GM23248 (cell line): ENCODE measurements around the gene RGS14. TPM values are rescaled to one million over a fixed set of nuclear protein-coding genes. Genes with fewer than 3 reads are reported as not detected.
A peak's percentile ranks its signal among the peaks of the same experiment; 100 is the strongest.

Source experiments
- DNase-seq: peaks from one replicate; pipeline ENCODE4 v3.0.0-alpha.2; 2015
- H2AFZ ChIP-seq: fragments of 200-600 bp; sonication (generic); 2 replicates; pipeline ENCODE4 v1.6.1; 2016; ENCODE audit warnings: antibody characterized with exemption
- H3F3A ChIP-seq: fragments of 200-600 bp; sonication (generic); 2 replicates; pipeline ENCODE4 v1.6.1; 2016; ENCODE audit warnings: mild to moderate bottlenecking, antibody characterized with exemption, mixed run types; ENCODE audit not compliant: insufficient read depth
- H3K27ac ChIP-seq: fragments of 200-600 bp; sonication (generic); 2 replicates; pipeline ENCODE4 v1.5.1; 2016; ENCODE audit warnings: mild to moderate bottlenecking
- H3K27me3 ChIP-seq: fragments of 200-600 bp; sonication (generic); replicated peaks from 2 replicates; pipeline ENCODE4 v1.6.1; 2016; ENCODE audit warnings: mild to moderate bottlenecking; ENCODE audit not compliant: insufficient read depth
- H3K36me3 ChIP-seq: fragments of 200-600 bp; sonication (generic); 2 replicates; pipeline ENCODE4 v1.6.1; 2016; ENCODE audit warnings: low read depth, mild to moderate bottlenecking
- H3K4me1 ChIP-seq: fragments of 200-600 bp; sonication (generic); 2 replicates; pipeline ENCODE4 v1.6.1; 2016; ENCODE audit warnings: mild to moderate bottlenecking; ENCODE audit not compliant: insufficient read depth
- H3K4me2 ChIP-seq: fragments of 200-600 bp; sonication (generic); one replicate; pipeline ENCODE4 v1.6.1; 2016; ENCODE audit warnings: mild to moderate bottlenecking; ENCODE audit not compliant: unreplicated experiment
- H3K4me3 ChIP-seq: fragments of 200-600 bp; sonication (generic); 2 replicates; pipeline ENCODE4 v1.5.1; 2016; ENCODE audit warnings: mild to moderate bottlenecking
- H3K79me2 ChIP-seq: fragments of 200-600 bp; sonication (generic); 2 replicates; pipeline ENCODE4 v1.6.1; 2016; ENCODE audit warnings: mild to moderate bottlenecking; ENCODE audit not compliant: insufficient read depth
- H3K9ac ChIP-seq: fragments of 200-600 bp; sonication (generic); 2 replicates; pipeline ENCODE4 v1.6.1; 2016; ENCODE audit warnings: mild to moderate bottlenecking
- H3K9me2 ChIP-seq: fragments of 200-600 bp; sonication (generic); 2 replicates; pipeline ENCODE4 v1.6.1; 2016; ENCODE audit warnings: mixed run types, mild to moderate bottlenecking, moderate library complexity; ENCODE audit not compliant: insufficient read depth
- H3K9me3 ChIP-seq: fragments of 200-600 bp; sonication (generic); one replicate; pipeline ENCODE4 v1.6.1; 2017; ENCODE audit warnings: low read depth
- H4K20me1 ChIP-seq: fragments of 200-600 bp; sonication (generic); 2 replicates; pipeline ENCODE4 v1.6.0; 2016; ENCODE audit not compliant: insufficient read depth
- EZH2 ChIP-seq: fragments of 200-600 bp; sonication (generic); IDR thresholded peaks from 2 replicates; pipeline ENCODE4 v1.6.1; 2018; ENCODE audit warnings: antibody characterized with exemption, mild to moderate bottlenecking; ENCODE audit not compliant: insufficient read depth, poor library complexity, severe bottlenecking
- EZH2phosphoT487 ChIP-seq: fragments of 200-600 bp; sonication (generic); IDR thresholded peaks from 2 replicates; pipeline ENCODE4 v1.6.1; 2018; ENCODE audit warnings: antibody characterized with exemption, moderate library complexity, mild to moderate bottlenecking, low read depth; ENCODE audit not compliant: insufficient read depth
- WGBS, 2 experiments: methylation state at CpG; one replicate each; pipeline ENCODE4 v1.1.6; 2015 to 2017; ENCODE audit warnings: low lambda C conversion rate in 2 of 2, low coverage in 1 of 2; ENCODE audit errors: missing lambda C conversion rate in 2 of 2; 5-methylcytosine and 5-hydroxymethylcytosine counted together
- in situ Hi-C: fragments of 300-500 bp; cut with MboI; formaldehyde crosslinking; loops from 2 replicates; pipeline ENCODE4 v1.15.0; 2020
- polyA plus RNA-seq: library from polyadenylated mRNA; unstranded; fragments of >200 nt; fragmentation: Nextera tagmentation; extraction: Ambion mirVana; gene quantifications from 2 replicates; pipeline ENCODE4 v1.2.1, GENCODE V29; 2016
- total RNA-seq: library from RNA; depleted of rRNA; stranded (reverse); fragments of >200 nt; shearing (Covaris generic); gene quantifications from 2 replicates; pipeline ENCODE4 v1.2.3, GENCODE V29; 2014

RGS14 gene
- total and polyA plus RNA-seq, 2 experiments from 2014 or later: 2.5 to 6.4 TPM

DNA sequence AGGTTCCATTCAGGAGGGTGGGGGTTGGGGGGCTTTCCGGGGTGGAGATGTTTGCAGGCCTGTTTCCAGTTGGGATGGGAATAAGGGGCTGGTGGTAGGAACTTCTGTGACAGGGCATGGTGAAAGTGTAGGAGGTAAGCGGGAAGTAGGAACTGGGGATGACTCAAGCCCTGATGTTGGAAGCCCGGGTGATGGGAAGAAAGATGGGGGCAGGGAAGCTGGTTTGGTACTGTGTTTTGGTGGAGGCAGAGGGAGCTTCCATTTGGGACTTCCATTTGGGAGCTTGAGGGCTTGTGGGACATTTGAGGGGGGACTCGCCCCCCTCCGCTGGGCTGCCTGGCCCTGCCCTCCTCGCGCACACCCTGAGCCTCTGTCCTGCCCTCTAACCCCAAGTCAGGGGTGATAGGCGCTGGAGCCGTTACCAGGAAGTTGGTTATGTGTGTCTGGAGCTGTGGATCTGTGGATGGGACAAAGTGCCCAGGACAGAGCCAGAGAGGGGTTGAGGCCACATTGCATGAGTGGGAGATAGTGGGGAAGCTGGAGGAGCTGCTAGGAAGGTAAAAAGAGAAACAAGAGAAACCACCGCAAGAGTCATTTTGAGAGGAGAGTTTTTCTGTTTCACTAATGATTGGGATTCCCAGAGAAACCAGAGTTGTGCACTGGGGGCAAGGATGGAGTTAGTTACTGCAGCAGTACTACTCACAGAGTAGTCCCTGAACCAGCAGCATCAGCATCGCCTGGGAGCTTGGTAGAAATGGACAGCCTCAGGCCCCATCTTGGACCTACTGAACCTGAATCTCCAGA is 6.6 kb downstream of the RGS14 start:
- Histone ChIP-seq H3K9me2 (no peaks in the 10 kb centered on the region), H3K79me2 (no peaks in the 10 kb centered on the region)
- DNase-seq: peak; percentile 45

DNA sequence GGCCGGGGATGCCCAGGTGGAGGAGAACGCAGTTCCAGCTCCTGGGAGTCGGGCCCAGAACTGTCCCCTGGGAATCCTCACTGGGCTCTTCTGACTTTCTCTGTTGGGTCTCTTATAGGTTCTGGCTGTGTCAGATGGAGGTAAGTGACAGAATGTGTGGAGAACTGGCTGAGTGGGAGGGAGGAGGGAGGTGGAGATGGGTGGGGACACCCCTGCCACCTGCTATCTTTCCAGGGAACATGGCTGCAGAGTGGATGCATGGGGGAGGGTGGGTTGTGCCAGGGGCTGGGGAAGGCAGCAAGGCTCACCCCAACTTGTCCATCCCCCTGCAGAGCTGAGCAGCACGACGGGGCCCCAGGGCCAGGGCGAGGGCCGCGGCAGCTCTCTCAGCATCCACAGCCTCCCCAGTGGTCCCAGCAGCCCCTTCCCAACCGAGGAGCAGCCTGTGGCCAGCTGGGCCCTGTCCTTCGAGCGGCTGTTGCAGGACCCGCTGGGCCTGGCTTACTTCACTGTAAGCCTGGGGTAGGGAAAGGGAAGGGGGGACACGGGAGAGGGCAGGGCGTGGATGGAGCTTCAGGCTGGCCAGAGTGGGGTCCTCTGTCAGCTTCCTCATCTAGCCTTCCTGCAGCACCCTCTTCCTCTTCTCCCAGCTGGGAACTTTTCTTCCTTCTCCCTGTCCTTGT is 8.3 kb downstream of the RGS14 start:
- DNase-seq: no peak
- Histone ChIP-seq H3K9me2 (no peaks in the 10 kb centered on the region), H3K27me3 (no peaks in the 10 kb centered on the region), H2AFZ (peak overlapping the region; percentile 92), H3K79me2 (no peaks in the 10 kb centered on the region), H3K4me1 (peaks cover 19% of the 10 kb centered on the region), H4K20me1 (no peaks in the 10 kb centered on the region), H3K4me2 (no peak overlapping the region), H3K9me3 (no peaks in the 10 kb centered on the region), H3K36me3 (no peaks in the 10 kb centered on the region), H3K9ac (peak overlapping the region; percentile 80), H3K27ac (peak overlapping the region; percentile 56; the same call in 1 of the 2 replicates), H3F3A (no peaks in the 10 kb centered on the region), H3K4me3 (peak overlapping the region; percentile 66; the same call in 1 of the 2 replicates)
- in situ Hi-C loops: no loop called here
- TF ChIP-seq EZH2phosphoT487 (no peak), EZH2 (no peak)
- 92 to 98% methylated on average over 12 to 14 of the region's 14 CpGs for WGBS, 2 experiments

More for the DNA sequence above, 6.6 kb downstream of the RGS14 start:
- Histone ChIP-seq H4K20me1 (no peaks in the 10 kb centered on the region), H3K4me2 (no peak overlapping the region), H2AFZ (no peak overlapping the region), H3K27me3 (no peaks in the 10 kb centered on the region), H3K36me3 (no peaks in the 10 kb centered on the region), H3K9ac (no peak overlapping the region), H3K27ac (no peak overlapping the region), H3K4me1 (peaks cover 19% of the 10 kb centered on the region), H3K4me3 (no peak overlapping the region), H3F3A (no peaks in the 10 kb centered on the region), H3K9me3 (no peaks in the 10 kb centered on the region)
- TF ChIP-seq EZH2: no peak
- TF ChIP-seq EZH2phosphoT487: no peak
- in situ Hi-C loops: no loop called here
- WGBS, 2 experiments: 73 to 81% methylated on average over 10 to 11 of the region's 11 CpGs

DNA sequence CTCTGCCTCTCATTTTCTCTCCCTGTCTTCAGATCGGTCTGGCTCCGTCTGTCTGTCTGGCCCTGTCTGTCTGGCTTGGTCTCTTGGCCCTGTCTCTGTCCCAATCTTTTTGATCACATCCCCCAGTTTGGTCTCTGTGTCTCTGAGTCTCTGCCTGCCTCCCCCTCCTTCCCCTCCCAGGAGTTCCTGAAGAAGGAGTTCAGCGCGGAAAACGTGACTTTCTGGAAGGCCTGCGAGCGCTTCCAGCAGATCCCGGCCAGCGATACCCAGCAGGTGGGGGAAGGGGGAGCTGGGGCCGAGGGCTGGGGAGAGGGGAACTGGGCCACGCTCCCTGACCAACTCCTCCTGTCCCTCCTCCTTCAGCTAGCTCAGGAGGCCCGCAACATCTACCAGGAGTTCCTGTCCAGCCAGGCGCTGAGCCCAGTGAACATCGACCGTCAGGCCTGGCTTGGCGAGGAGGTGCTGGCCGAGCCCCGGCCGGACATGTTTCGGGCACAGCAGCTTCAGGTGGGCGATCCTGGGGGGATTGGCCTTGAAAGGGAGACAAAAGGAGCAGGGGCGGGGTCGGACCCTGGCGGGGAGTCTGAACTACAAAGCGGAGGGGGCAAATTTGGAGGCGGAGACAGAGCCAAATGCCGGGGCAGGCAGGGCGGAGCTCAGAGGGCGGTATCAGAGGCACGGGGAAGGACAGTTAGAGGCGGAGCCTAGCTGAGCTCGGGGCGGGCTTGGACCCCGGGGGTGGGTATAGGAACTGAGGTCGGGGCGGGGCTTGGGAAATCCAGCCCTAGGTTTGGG is 9.0 kb downstream of the RGS14 start:
- 5 to 6% methylated on average over 32 to 34 of the region's 36 CpGs for WGBS, 2 experiments
- no peaks in the 10 kb centered on the region for H4K20me1 ChIP-seq
- no peaks in the 10 kb centered on the region for H3K9me3 ChIP-seq
- no peaks in the 10 kb centered on the region for H3K36me3 ChIP-seq
- H3K4me2 ChIP-seq: peak overlapping the region; percentile 86
- peak overlapping the region; percentile 66 for H3K4me3 ChIP-seq
- H3K4me1 ChIP-seq: peaks cover 19% of the 10 kb centered on the region
- in situ Hi-C loops: no loop called here
- no peaks in the 10 kb centered on the region for H3K9me2 ChIP-seq
- DNase-seq: peak; percentile 92
- H3K9ac ChIP-seq: peak overlapping the region; percentile 80
- H3K79me2 ChIP-seq: no peaks in the 10 kb centered on the region
- H3K27me3 ChIP-seq: no peaks in the 10 kb centered on the region
- H3F3A ChIP-seq: no peaks in the 10 kb centered on the region
- no peak for TF ChIP-seq EZH2
- TF ChIP-seq EZH2phosphoT487: no peak
- H2AFZ ChIP-seq: peak overlapping the region; percentile 92
- peak overlapping the region; percentile 56 for H3K27ac ChIP-seq

DNA sequence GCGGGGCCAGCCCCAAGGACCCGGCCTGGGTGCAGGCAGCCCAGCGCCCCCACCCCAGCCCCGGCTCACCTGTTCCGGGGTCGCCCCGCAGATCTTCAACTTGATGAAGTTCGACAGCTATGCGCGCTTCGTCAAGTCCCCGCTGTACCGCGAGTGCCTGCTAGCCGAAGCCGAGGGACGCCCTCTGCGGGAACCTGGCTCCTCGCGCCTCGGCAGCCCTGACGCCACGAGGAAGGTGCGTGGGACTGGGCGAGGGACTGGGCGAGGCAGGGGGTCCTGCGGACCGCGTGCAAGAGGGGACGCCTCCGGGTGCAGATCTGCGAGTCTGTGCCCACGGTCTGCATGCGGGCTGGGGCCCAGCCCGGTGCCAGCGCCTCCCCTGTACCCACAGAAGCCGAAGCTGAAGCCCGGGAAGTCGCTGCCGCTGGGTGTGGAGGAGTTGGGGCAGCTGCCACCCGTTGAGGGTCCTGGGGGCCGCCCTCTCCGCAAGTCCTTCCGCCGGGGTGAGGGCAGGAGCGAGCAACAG is 9.7 kb downstream of the RGS14 start:
- no peak for DNase-seq
- Histone ChIP-seq H3K9me3 (no peaks in the 10 kb centered on the region), H4K20me1 (no peaks in the 10 kb centered on the region), H3F3A (no peaks in the 10 kb centered on the region), H3K79me2 (no peaks in the 10 kb centered on the region), H3K4me3 (peak overlapping the region; percentile 66), H3K36me3 (no peaks in the 10 kb centered on the region), H3K27ac (no peak overlapping the region), H3K9me2 (no peaks in the 10 kb centered on the region), H3K4me1 (peaks cover 19% of the 10 kb centered on the region), H2AFZ (peak overlapping the region; percentile 92), H3K27me3 (no peaks in the 10 kb centered on the region), H3K9ac (0 out of 2 replicates have a peak overlapping the region, but pooled peaks have one; percentile 80), H3K4me2 (peak overlapping the region; percentile 86)
- in situ Hi-C loops: no loop called here
- no peak for TF ChIP-seq EZH2
- TF ChIP-seq EZH2phosphoT487: no peak
- 9 to 11% methylated on average over 32 to 40 of the region's 46 CpGs for WGBS, 2 experiments
